Neural progenitor cell (in vitro differentiated cells): Measurements from ENCODE around the gene EIF3A. TPM values are rescaled to one million over a fixed set of nuclear protein-coding genes. Genes with fewer than 3 reads are reported as not detected.
"Not testable (repeated sequence)": the region's sequence is repeated elsewhere in the genome, so short reads cannot be mapped to it uniquely, and the experiment has no call there.

Experiments used
- DNase-seq: peaks from one replicate; pipeline ENCODE4 v3.0.0-alpha.2; 2016; ENCODE audit warnings: low spot score
- H2AFZ ChIP-seq: fragments of 200-600 bp; sonication (generic); replicated peaks from 2 replicates; pipeline ENCODE4 v1.6.1; 2016; ENCODE audit warnings: antibody characterized with exemption
- H3F3A ChIP-seq: fragments of 200-600 bp; sonication (generic); 2 replicates; pipeline ENCODE4 v1.6.1; 2016; ENCODE audit warnings: antibody characterized with exemption, low read depth
- H3K27ac ChIP-seq: fragments of 200-600 bp; sonication (generic); 2 replicates; pipeline ENCODE4 v1.5.1; 2016; ENCODE audit warnings: mild to moderate bottlenecking
- H3K27me3 ChIP-seq: fragments of 200-600 bp; sonication (generic); 2 replicates; pipeline ENCODE4 v1.6.1; 2016; ENCODE audit warnings: mild to moderate bottlenecking, moderate library complexity
- H3K36me3 ChIP-seq: fragments of 200-600 bp; sonication (generic); 2 replicates; pipeline ENCODE4 v1.5.1; 2016
- H3K4me1 ChIP-seq: fragments of 200-600 bp; sonication (generic); 2 replicates; pipeline ENCODE4 v1.6.1; 2016; ENCODE audit warnings: mixed run types
- H3K4me2 ChIP-seq: fragments of 200-600 bp; sonication (generic); 2 replicates; pipeline ENCODE4 v1.6.1; 2016
- H3K4me3 ChIP-seq: fragments of 200-600 bp; sonication (generic); 2 replicates; pipeline ENCODE4 v1.5.1; 2016
- H3K79me2 ChIP-seq: fragments of 200-600 bp; sonication (generic); 2 replicates; pipeline ENCODE4 v1.6.1; 2016; ENCODE audit warnings: low read depth
- H3K9ac ChIP-seq: fragments of 200-600 bp; sonication (generic); 2 replicates; pipeline ENCODE4 v1.6.1; 2016
- H3K9me3 ChIP-seq: fragments of 200-600 bp; sonication (generic); 2 replicates; pipeline ENCODE4 v1.5.1; 2016; ENCODE audit warnings: low read depth
- H4K20me1 ChIP-seq: fragments of 200-600 bp; sonication (generic); 2 replicates; pipeline ENCODE4 v1.6.1; 2016; ENCODE audit warnings: low read depth
- H3K27ac Mint-ChIP-seq: 3 replicates; pipeline ENCODE4 v1.8.0; 2021; ENCODE audit warnings: mixed read lengths
- H3K27me3 Mint-ChIP-seq: 2 replicates; pipeline ENCODE4 v1.8.0; 2022; ENCODE audit warnings: low read depth, mild to moderate bottlenecking, inconsistent platforms, moderate library complexity, mixed read lengths; ENCODE audit not compliant: insufficient read depth
- H3K36me3 Mint-ChIP-seq: 3 replicates; pipeline ENCODE4 v1.8.0; 2021; ENCODE audit warnings: mixed read lengths
- H3K4me1 Mint-ChIP-seq: 3 replicates; pipeline ENCODE4 v1.8.0; 2021; ENCODE audit warnings: mixed read lengths
- H3K4me3 Mint-ChIP-seq: 3 replicates; pipeline ENCODE4 v1.8.0; 2021; ENCODE audit warnings: mild to moderate bottlenecking, moderate library complexity, mixed read lengths
- H3K9me3 Mint-ChIP-seq: 3 replicates; pipeline ENCODE4 v1.8.0; 2020; ENCODE audit warnings: mixed read lengths
- EZH2 ChIP-seq: fragments of 200-600 bp; sonication (generic); IDR thresholded peaks from 2 replicates; pipeline ENCODE4 v1.6.1; 2017; ENCODE audit warnings: antibody characterized with exemption, mild to moderate bottlenecking, moderate library complexity
- EZH2phosphoT487 ChIP-seq: fragments of 200-600 bp; sonication (generic); IDR thresholded peaks from 2 replicates; pipeline ENCODE4 v1.6.1; 2017; ENCODE audit warnings: antibody characterized with exemption
- total RNA-seq: library from RNA; depleted of rRNA; stranded (reverse); fragments of >200 nt; gene quantifications from 2 replicates; pipeline ENCODE4 v1.2.3, GENCODE V29; 2015; ENCODE audit warnings: low replicate concordance
- TF ChIP-seq, protein P1 (sequence below): fragments of 200-600 bp; sonication (generic); IDR thresholded peaks from 2 replicates; pipeline ENCODE4 v1.5.1; 2017; ENCODE audit warnings: antibody characterized with exemption, mild to moderate bottlenecking

The EIF3A gene
- total RNA-seq, 1 donor from 2014 or later: 133 TPM

DNA sequence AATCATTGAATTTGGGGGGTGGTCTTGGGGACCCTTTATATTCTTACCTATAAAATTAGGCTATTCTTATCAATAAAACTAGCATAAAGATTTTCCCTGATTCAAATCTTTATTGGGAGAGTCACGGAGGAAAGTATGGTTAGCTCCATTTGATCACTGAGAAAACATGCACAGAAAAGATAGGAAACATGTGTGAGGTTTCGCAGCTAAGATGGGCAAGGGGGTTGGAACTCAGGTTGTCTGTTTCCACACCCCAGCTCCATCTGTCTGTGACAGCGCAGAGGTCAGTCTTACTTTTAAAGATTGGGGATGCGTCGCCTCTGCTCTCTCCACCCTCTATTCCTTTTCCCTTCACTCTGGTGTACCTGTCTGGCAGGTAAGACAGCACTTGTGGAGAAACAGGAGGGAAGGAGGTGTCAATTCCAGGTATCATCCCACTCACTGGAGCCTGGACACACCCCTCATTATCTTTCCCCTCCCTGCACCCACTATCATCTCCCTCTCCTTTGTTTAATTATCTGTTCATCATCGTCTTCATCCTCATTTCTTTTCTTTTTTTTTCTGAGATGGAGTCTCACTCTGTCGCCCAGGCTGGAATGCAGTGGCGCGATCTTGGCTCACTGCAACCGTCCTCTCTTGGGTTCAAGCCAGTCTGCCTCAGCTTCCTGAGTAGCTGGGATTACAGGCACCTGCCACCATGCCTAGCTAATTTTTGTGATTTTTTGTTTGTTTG is 20.9 kb upstream of the EIF3A start:
- Mint-ChIP-seq H3K9me3 (no peaks in the 10 kb centered on the region), H3K27ac (no peak overlapping the region), H3K4me1 (peaks cover 7% of the 10 kb centered on the region), H3K36me3 (no peaks in the 10 kb centered on the region), H3K4me3 (no peak overlapping the region), H3K27me3 (peaks cover 8% of the 10 kb centered on the region)
- DNase-seq: no peak
- no peak overlapping the region for H3K4me3 ChIP-seq
- H2AFZ ChIP-seq: no peak overlapping the region
- H3K9me3 ChIP-seq: no peaks in the 10 kb centered on the region
- peaks cover 15% of the 10 kb centered on the region for H4K20me1 ChIP-seq
- no peaks in the 10 kb centered on the region for H3K36me3 ChIP-seq
- H3F3A ChIP-seq: peaks cover 4% of the 10 kb centered on the region
- peaks cover 21% of the 10 kb centered on the region for H3K79me2 ChIP-seq
- H3K4me1 ChIP-seq: peaks cover 8% of the 10 kb centered on the region
- no peak overlapping the region for H3K4me2 ChIP-seq
- H3K27me3 ChIP-seq: no peaks in the 10 kb centered on the region
- TF ChIP-seq, protein P1, sequence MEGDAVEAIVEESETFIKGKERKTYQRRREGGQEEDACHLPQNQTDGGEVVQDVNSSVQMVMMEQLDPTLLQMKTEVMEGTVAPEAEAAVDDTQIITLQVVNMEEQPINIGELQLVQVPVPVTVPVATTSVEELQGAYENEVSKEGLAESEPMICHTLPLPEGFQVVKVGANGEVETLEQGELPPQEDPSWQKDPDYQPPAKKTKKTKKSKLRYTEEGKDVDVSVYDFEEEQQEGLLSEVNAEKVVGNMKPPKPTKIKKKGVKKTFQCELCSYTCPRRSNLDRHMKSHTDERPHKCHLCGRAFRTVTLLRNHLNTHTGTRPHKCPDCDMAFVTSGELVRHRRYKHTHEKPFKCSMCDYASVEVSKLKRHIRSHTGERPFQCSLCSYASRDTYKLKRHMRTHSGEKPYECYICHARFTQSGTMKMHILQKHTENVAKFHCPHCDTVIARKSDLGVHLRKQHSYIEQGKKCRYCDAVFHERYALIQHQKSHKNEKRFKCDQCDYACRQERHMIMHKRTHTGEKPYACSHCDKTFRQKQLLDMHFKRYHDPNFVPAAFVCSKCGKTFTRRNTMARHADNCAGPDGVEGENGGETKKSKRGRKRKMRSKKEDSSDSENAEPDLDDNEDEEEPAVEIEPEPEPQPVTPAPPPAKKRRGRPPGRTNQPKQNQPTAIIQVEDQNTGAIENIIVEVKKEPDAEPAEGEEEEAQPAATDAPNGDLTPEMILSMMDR: no peak
- TF ChIP-seq EZH2phosphoT487 (no peak), EZH2 (no peak)
- no peak overlapping the region for H3K9ac ChIP-seq
- H3K27ac ChIP-seq: no peak overlapping the region

DNA sequence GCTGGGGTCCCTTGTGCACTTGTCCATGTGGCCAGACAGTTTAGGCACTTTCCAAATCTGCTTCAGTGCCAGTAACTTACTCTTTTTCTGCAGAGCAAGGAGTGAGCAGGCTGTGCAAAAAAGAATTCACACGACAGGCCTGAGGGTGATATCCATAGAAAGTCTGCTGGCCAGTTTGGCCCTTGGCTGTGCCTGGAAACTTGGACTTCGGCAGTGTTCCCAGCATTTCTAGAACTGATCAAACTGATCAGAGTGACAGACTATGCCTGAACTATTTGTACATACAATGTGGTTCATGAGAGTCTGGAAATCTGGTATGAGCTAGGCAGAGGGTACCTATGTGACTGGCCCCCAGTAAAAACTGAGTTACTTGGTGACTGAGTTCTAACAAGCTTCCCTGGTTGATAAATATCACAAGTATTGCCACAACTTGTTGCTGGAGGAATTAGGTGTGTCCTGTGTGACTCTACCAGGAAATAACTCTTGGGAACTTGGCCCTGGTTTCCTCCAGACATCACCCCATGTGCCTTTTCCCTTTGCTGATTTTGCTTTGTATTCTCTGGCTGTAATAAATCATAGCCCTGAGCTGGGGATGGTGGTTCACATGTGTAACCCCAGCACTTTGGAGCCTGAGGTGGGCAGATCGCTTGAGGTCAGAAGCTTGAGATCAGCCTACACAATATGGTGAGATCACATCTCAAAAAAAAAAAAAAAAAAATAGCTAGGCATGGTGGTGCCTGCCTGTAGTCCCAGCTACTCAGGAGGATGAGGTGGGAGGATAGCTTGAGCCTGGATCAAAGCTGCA is 20.0 kb upstream of the EIF3A start:
- peaks cover 12% of the 10 kb centered on the region for H3K79me2 ChIP-seq
- peaks cover 8% of the 10 kb centered on the region for H4K20me1 ChIP-seq
- H3K9me3 ChIP-seq: no peaks in the 10 kb centered on the region
- H3K9me3 Mint-ChIP-seq: no peaks in the 10 kb centered on the region
- no peak overlapping the region for H3K9ac ChIP-seq
- H3K4me2 ChIP-seq: no peak overlapping the region
- H3K27ac ChIP-seq: no peak overlapping the region
- peaks cover 7% of the 10 kb centered on the region for H3K4me1 Mint-ChIP-seq
- peaks cover 8% of the 10 kb centered on the region for H3K27me3 Mint-ChIP-seq
- peaks cover 7% of the 10 kb centered on the region for H3K4me1 ChIP-seq
- H3K27ac Mint-ChIP-seq: no peak overlapping the region
- H3F3A ChIP-seq: peaks cover 4% of the 10 kb centered on the region
- no peak overlapping the region for H3K4me3 Mint-ChIP-seq
- H3K36me3 Mint-ChIP-seq: no peaks in the 10 kb centered on the region
- no peak overlapping the region for H3K4me3 ChIP-seq
- no peaks in the 10 kb centered on the region for H3K27me3 ChIP-seq
- no peak for DNase-seq
- TF ChIP-seq EZH2 (no peak), EZH2phosphoT487 (no peak)
- TF ChIP-seq, protein P1: no peak
- H2AFZ ChIP-seq: no peak overlapping the region
- H3K36me3 ChIP-seq: no peaks in the 10 kb centered on the region

DNA sequence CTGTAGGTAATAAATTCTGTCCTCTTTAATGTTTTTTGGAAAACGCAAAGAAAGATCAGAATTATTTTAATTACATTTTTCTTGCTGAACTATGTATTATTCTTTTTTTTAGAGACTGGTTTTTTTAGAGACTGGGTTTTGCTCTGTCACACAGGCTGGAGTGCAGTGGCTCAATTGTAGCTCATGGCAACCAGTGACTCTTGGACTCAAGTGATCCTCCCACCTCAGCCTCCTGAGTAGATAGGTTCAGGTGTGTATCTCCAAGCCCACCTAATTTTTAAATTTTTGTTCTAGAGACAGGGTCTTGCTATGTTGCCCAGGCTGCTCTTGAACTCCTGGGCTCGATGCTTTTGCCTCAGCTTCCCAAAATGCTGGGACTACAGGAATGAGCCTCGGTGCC is 18.0 kb upstream of the EIF3A start:
- Histone ChIP-seq H3K4me1 (no peaks in the 10 kb centered on the region), H3K9me3 (no peaks in the 10 kb centered on the region), H3K27ac (no peak overlapping the region), H2AFZ (no peak overlapping the region), H3K79me2 (no peaks in the 10 kb centered on the region), H3K4me3 (no peak overlapping the region), H4K20me1 (no peaks in the 10 kb centered on the region), H3F3A (peaks cover 4% of the 10 kb centered on the region), H3K9ac (no peak overlapping the region), H3K27me3 (no peaks in the 10 kb centered on the region), H3K4me2 (no peak overlapping the region), H3K36me3 (no peaks in the 10 kb centered on the region)
- H3K27me3 Mint-ChIP-seq: peaks cover 11% of the 10 kb centered on the region
- no peak for DNase-seq
- H3K27ac Mint-ChIP-seq: no peak overlapping the region
- H3K36me3 Mint-ChIP-seq: no peaks in the 10 kb centered on the region
- H3K4me1 Mint-ChIP-seq: peaks cover 3% of the 10 kb centered on the region
- no peak for TF ChIP-seq EZH2
- no peak for TF ChIP-seq EZH2phosphoT487
- TF ChIP-seq, protein P1: no peak
- no peak overlapping the region for H3K4me3 Mint-ChIP-seq
- H3K9me3 Mint-ChIP-seq: no peaks in the 10 kb centered on the region

DNA sequence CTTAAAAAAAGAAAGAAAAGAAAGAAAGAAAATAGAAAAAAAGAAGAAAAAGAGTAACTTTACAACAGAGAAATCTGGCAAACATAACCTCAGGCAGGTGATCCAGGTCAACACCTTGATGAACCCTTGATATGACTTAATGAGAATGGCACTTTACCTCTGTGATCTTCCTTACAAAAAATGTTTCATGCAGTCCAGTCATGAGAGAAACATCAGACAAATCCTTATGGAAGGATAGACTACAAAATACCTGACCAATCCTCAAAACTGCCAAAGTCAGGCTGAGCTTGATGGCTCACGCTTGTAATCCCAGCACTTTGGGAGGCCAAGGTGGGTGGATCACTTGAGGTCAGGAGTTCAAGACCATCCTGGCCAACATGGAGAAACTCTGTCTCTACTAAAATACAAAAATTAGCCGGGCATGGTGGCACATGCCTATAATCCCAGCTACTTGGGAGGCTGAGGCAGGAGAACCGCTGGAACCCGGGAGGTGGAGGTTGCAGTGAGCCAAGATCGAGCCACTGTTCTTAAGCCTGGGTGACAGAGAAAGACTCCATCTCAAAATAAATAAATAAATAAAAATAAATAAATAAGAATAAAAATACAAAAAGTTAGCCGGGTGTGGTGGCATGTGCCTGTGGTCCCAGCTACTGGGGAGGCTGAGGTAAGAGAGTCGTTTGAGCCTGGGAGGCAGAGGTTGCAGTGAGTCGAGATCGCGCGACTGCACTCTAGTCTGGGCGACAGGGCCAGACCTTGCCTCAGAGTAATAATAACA is 16.2 kb upstream of the EIF3A start:
- not testable (repeated sequence) for H3K9me3 Mint-ChIP-seq, H3K36me3 ChIP-seq, H3K4me1 ChIP-seq, H3K4me1 Mint-ChIP-seq, H3K27ac ChIP-seq, H3K9ac ChIP-seq, H3K4me3 Mint-ChIP-seq, H3K4me2 ChIP-seq, H3K27ac Mint-ChIP-seq, H3K36me3 Mint-ChIP-seq, H4K20me1 ChIP-seq, H3K79me2 ChIP-seq, H3K4me3 ChIP-seq, H3F3A ChIP-seq, DNase-seq, H3K27me3 ChIP-seq, H3K9me3 ChIP-seq, H3K27me3 Mint-ChIP-seq, H2AFZ ChIP-seq
